GM19238 (cell line): ENCODE data around the gene MEIS2.

Experiments used
- DNase-seq: peaks from one replicate; pipeline ENCODE4 v3.0.0; 2011; ENCODE audit warnings: low spot score; ENCODE audit not compliant: insufficient read length

Gene MEIS2

GRCh38 chr15:37100109-37100965 lies at the start of gene MEIS2:
Gene MEIS2, minus strand, starts transcription at chr15:37100549. Its CDS starts 1,083 bp downstream, at chr15:37099466.
- peak; percentile 53 for DNase-seq

GRCh38 chr15:37149146-37149545 lies 48.8 kb upstream of the MEIS2 start:
- DNase-seq, result no peak

DNA sequence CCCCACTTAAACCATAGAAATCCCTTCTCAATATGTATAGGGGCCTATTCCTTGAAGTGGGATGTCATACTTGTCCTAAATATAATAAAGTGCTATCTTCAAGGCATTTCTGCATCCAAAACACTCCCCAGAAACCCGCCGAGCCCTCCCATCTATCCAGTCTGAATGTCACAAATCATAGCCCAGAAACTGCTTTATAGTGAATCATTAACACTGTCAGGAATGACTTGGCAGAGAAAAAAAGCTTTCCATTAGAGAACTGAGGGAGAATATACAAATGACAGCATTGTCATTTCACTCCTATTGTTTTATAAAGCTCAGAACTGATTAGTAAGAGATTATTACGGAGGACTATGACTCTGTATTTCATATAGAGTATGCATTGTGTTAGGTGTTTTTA lies 48.4 kb upstream of the MEIS2 start:
- no peak for DNase-seq

- DNase-seq, result no peak
Measured at GRCh38 chr15:37143351-37143750, 43.0 kb upstream of the MEIS2 start.

GRCh38 chr15:37142371-37142770 lies 42.0 kb upstream of the MEIS2 start:
- DNase-seq, result no peak

- DNase-seq, result no peak
Measured at GRCh38 chr15:37140531-37141058, 40.2 kb upstream of the MEIS2 start.

- DNase-seq, result no peak
Measured at GRCh38 chr15:37138591-37139215, 38.4 kb upstream of the MEIS2 start.

- DNase-seq, result no peak
Measured at GRCh38 chr15:37137221-37137620, 36.9 kb upstream of the MEIS2 start.

DNA sequence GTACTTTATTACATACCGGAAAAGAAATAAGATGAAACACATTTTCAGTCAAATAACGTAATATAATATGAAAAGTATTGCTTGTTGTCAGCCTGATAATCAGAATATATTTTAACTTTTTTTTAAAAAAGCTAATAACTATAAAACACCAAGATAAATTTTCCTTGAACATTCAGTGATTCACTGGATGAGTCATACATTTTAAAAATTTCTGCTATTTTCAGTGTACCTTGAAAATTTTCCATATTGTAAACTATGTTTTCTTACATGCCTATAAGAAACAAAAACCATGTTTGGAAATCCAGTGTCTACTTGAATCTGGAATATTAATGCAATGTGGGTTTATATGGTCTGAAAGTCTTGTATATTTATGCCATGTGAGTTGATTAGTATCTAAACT lies 36.3 kb upstream of the MEIS2 start:
- DNase-seq, result no peak

DNA sequence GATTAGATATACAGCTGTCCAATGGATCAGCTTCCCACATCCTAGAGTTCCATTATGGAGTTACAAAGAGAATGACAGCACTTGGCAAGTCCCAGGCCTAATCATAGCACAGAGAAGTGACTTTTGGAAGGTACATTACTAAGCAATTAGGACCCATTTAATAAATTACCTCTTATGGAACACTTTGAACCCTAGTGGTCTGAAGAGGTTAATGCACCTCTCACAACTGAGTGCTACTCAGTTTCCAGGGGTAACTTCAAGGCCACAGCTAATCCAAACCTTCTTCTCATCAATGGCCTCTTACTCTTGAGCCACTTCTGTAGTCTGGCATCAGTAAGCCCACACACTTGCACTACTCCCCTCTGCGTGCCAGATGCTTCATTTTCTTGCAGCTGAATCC lies 34.9 kb upstream of the MEIS2 start:
- no peak for DNase-seq

- DNase-seq, result no peak
Measured at GRCh38 chr15:37134699-37135131, 34.4 kb upstream of the MEIS2 start.

DNA sequence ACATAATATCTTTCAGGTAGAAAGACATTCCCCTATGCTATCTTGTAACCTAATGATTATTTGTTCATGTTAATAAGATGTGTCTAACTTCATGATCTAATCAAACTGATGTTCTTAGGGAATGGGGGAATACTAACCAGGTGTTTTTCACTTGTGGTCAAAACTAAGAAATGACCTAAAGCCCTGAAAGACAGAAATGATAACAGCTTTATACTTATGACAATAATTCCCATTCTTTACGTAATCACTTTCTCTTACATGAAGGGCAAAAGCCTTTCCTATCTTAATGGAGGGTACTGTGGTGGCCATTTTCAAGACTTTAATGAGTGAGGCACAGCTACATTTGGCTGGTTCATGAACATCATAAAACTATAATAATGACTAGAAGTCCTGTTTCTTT lies 33.9 kb upstream of the MEIS2 start:
- DNase-seq, result no peak

DNA sequence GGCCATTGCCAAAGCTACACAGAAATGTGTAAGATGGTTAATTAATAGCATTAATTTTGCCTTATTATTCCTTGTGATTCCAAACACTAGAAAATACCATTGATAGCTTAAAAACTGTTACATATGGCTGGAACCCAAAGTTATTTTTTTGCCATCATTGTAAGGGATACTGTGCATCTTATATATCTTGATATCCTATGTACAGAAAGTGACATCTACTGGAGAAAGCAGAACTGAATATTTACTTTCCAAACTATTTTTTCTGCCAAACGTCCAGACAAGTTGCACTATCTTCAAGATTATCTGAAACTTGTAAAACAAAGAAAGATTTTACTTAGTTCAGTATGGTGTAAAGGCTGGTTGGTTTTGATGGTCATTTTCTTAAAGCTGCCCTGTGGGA lies 33.3 kb upstream of the MEIS2 start:
- DNase-seq, result no peak

GRCh38 chr15:37132826-37133417 lies 32.6 kb upstream of the MEIS2 start:
- no peak for DNase-seq

DNA sequence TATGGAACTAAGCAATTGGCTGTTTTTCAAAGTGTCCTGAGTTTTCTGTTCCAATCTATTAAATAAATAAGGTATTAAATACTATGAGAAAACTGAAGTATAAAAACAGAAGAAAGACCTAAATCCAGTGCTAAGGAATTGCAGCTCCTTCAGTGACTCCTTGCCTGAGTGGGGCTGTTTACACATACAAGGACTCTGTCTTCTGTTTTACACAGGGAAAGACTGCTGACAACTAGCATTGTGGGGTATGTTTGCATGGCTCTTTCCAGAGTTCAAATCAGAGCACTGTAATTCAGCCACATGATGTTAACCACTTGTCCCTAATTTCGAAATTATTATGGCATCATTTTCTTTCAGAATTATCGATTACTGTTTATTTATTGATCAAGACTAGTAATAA lies 31.3 kb upstream of the MEIS2 start:
- DNase-seq, result no peak

GRCh38 chr15:37130356-37130755 lies 30.0 kb upstream of the MEIS2 start:
- no peak for DNase-seq

- DNase-seq, result no peak
Measured at GRCh38 chr15:37125143-37125542, 24.8 kb upstream of the MEIS2 start.

DNA sequence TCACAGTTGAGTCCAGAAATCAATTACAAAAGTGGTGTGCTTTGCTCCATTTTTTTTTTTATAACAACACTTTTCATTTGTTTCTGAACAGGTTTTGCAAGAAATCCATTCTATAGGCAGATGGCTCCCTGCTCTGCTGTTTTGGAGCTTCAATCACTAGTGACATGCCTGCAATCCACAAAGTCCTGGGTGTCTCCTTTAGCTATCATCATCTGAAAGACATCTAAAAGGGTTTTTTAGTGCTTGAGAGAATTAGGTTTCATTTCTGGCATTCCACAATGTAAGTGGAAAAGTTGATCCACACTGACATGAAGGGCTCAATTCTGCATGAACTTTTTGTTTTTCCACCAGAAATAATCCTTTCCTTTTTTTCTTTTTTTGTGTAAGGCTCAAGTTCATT lies 24.0 kb upstream of the MEIS2 start:
- no peak for DNase-seq

- DNase-seq, result no peak
Measured at GRCh38 chr15:37122703-37123102, 22.4 kb upstream of the MEIS2 start.

DNA sequence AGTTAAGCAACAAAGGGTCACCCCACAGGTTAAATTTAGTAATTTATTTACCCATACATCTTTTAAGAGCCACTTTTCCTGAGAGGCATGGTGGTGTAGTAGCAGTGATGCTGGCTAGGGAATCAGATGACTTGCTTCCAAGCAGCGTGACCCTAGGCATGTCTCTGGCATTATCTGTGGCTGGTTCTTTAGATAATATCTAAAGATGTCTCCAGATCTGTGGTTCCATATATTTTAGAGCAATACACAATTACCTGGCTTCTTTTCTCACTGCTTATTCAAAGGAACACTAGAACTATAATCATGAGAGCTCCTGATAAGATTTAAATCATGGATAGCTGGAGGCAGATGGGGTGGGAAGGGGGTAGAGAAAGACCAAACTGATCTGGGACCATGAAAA lies 21.1 kb upstream of the MEIS2 start:
- DNase-seq, result no peak

- no peak for DNase-seq
Measured at GRCh38 chr15:37117030-37117429, 16.7 kb upstream of the MEIS2 start.

- no peak for DNase-seq
Measured at GRCh38 chr15:37115538-37115937, 15.2 kb upstream of the MEIS2 start.
